ENCODE results near the gene SLC6A20. TPM values are rescaled to one million over a fixed set of nuclear protein-coding genes. Genes with fewer than 3 reads are reported as not detected.

The SLC6A20 gene
- total RNA-seq, 4 donors from 2014 or later, result 2.6 TPM; not detected in 3

GRCh38 chr3:45814322-45814721 is 18.0 kb upstream of the SLC6A20 start:
- intact Hi-C loops (cut with DNase I; ENCODE audit: low total_unique reads), result no loop called here
- Histone ChIP-seq H3K36me3 (no peaks in the 10 kb centered on the region), H3K27ac (no peak overlapping the region)

GRCh38 chr3:45807681-45808540 is 11.6 kb upstream of the SLC6A20 start:
- H3K4me3 ChIP-seq, result no peak overlapping the region
- H3K36me3 ChIP-seq, result no peaks in the 10 kb centered on the region
- no peaks in the 10 kb centered on the region for H3K4me1 ChIP-seq
- no peaks in the 10 kb centered on the region for H3K9me3 ChIP-seq
- no peak for TF ChIP-seq POLR2A (IDR thresholded peaks at IDR 0.05)
- TF ChIP-seq CTCF (IDR thresholded peaks at IDR 0.05), result no peak
- H3K27me3 ChIP-seq, result no peaks in the 10 kb centered on the region
- intact Hi-C loops (cut with DNase I; ENCODE audit: low total_unique reads), result no loop called here
- peak overlapping the region; percentile 35 to 74 for H3K27ac ChIP-seq
- DNase-seq, result no peak

More at GRCh38 chr3:45814322-45814721, 18.0 kb upstream of the SLC6A20 start:
- no peak overlapping the region for H3K4me3 ChIP-seq
- no peak for TF ChIP-seq CTCF (IDR thresholded peaks at IDR 0.05)
- no peak for TF ChIP-seq POLR2A (IDR thresholded peaks at IDR 0.05)
- H3K9me3 ChIP-seq, result no peaks in the 10 kb centered on the region
- H3K27me3 ChIP-seq, result no peaks in the 10 kb centered on the region
- DNase-seq, result no peak
- H3K4me1 ChIP-seq, result peaks cover 7 to 21% of the 10 kb centered on the region in 2 donors

- no peak for DNase-seq
- Histone ChIP-seq H3K27ac (peak overlapping the region; percentile 35 to 74), H3K36me3 (no peaks in the 10 kb centered on the region), H3K4me3 (no peak overlapping the region), H3K9me3 (no peaks in the 10 kb centered on the region), H3K27me3 (no peaks in the 10 kb centered on the region), H3K4me1 (no peaks in the 10 kb centered on the region)
- TF ChIP-seq POLR2A (IDR thresholded peaks at IDR 0.05) (no peak), CTCF (IDR thresholded peaks at IDR 0.05) (no peak)
- intact Hi-C loops (cut with DNase I; ENCODE audit: low total_unique reads), result no loop called here
Observed at GRCh38 chr3:45807133-45807532, 10.8 kb upstream of the SLC6A20 start.

- no peak for DNase-seq
- no peaks in the 10 kb centered on the region for H3K36me3 ChIP-seq
Observed at GRCh38 chr3:45806072-45806471, 9.7 kb upstream of the SLC6A20 start.

More at GRCh38 chr3:45806072-45806471, 9.7 kb upstream of the SLC6A20 start:
- no peaks in the 10 kb centered on the region for H3K27me3 ChIP-seq
- intact Hi-C loops (cut with DNase I; ENCODE audit: low total_unique reads), result no loop called here
- H3K4me1 ChIP-seq, result no peaks in the 10 kb centered on the region
- no peaks in the 10 kb centered on the region for H3K9me3 ChIP-seq
- H3K4me3 ChIP-seq, result no peak overlapping the region
- H3K27ac ChIP-seq, result no peak overlapping the region
- TF ChIP-seq CTCF (IDR thresholded peaks at IDR 0.05), result no peak
- no peak for TF ChIP-seq POLR2A (IDR thresholded peaks at IDR 0.05)
